Glutamatergic neuron (in vitro differentiated cells): ENCODE measurements around the gene AUTS2. TPM values are rescaled to one million over a fixed set of nuclear protein-coding genes. Genes with fewer than 3 reads are reported as not detected.

Source experiments
- DNase-seq: peaks from one replicate; pipeline ENCODE4 v3.0.0; 2022
- H3K27ac Mint-ChIP-seq: one replicate; pipeline ENCODE4 v1.8.0; 2020; ENCODE audit warnings: mild to moderate bottlenecking, mixed read lengths, inconsistent platforms; ENCODE audit not compliant: unreplicated experiment
- H3K27me3 Mint-ChIP-seq: one replicate; pipeline ENCODE4 v1.8.0; 2020; ENCODE audit warnings: mild to moderate bottlenecking, moderate library complexity, mixed read lengths, inconsistent platforms; ENCODE audit not compliant: unreplicated experiment
- H3K36me3 Mint-ChIP-seq: one replicate; pipeline ENCODE4 v1.8.0; 2020; ENCODE audit warnings: mild to moderate bottlenecking, mixed read lengths, inconsistent platforms; ENCODE audit not compliant: unreplicated experiment
- H3K4me1 Mint-ChIP-seq: one replicate; pipeline ENCODE4 v1.8.0; 2020; ENCODE audit warnings: mild to moderate bottlenecking, low read depth, mixed read lengths, inconsistent platforms; ENCODE audit not compliant: unreplicated experiment
- H3K4me3 Mint-ChIP-seq: one replicate; pipeline ENCODE4 v1.8.0; 2020; ENCODE audit warnings: mild to moderate bottlenecking, mixed read lengths, inconsistent platforms; ENCODE audit not compliant: unreplicated experiment
- H3K9me3 Mint-ChIP-seq: one replicate; pipeline ENCODE4 v1.8.0; 2020; ENCODE audit warnings: mild to moderate bottlenecking, moderate library complexity, mixed read lengths, inconsistent platforms; ENCODE audit not compliant: unreplicated experiment
- CTCF ChIP-seq: fragments of 200-600 bp; sonication (generic); IDR thresholded peaks from one replicate; pipeline ENCODE4 v1.5.0; 2021; ENCODE audit not compliant: partially characterized antibody, unreplicated experiment
- total RNA-seq: library from RNA; stranded (reverse); fragmentation: NEBNext Ultra II Directional; extraction: Animal tissue kit (Norgen Biotek cat#: 25700); gene quantifications from one replicate; pipeline ENCODE4 v1.2.1, GENCODE V29; 2021; ENCODE audit not compliant: unreplicated experiment

AUTS2 gene
- total RNA-seq, 1 donor from 2014 or later: 300 TPM

DNA sequence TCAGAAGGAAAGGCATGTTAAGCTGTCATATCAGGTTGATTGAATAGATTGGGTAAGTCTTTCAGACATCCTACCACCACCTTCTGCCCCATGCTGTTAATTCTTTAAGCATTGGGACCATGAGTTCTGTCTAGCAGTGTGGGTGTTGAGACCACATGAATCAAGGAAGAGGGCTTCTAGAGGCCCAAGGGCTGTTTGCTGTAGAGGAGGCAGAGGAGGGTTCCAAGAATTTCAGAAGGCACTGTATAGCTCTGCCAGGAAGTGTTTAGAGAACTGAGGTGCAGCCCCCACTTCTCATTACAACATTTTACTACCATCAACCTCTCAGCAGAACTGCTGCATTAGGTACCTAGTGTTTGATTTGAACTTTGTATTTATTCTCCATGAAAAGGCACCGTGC, 720.2 kb downstream of the AUTS2 start:
- no peak for DNase-seq
- peaks cover 5% of the 10 kb centered on the region for H3K9me3 Mint-ChIP-seq
- H3K36me3 Mint-ChIP-seq: no peaks in the 10 kb centered on the region
- TF ChIP-seq CTCF: no peak
- peaks cover 32% of the 10 kb centered on the region for H3K4me1 Mint-ChIP-seq
- peaks cover 5% of the 10 kb centered on the region for H3K27me3 Mint-ChIP-seq
- no peak overlapping the region for H3K4me3 Mint-ChIP-seq
- no peak overlapping the region for H3K27ac Mint-ChIP-seq

DNA sequence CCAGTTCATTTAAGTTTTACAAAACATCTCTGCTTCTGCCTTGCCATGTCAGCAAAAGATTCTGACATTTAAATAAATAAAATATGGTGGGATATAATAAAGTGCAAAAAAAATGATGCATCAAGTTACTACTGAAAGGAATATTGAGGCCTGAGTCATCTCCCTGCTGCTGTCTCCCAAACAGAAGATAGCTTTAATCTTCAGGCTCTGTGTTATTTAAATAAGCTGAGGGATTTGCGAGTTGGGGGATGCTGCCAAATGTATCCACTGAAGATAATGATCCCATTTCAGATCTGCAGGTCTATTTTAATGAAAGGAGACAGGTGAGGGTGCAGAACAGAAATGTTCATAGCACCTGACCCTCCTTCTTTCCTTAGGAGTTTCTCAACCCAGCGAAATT, 720.8 kb downstream of the AUTS2 start:
- no peak overlapping the region for H3K4me3 Mint-ChIP-seq
- H3K4me1 Mint-ChIP-seq: peaks cover 29% of the 10 kb centered on the region
- no peak for TF ChIP-seq CTCF
- DNase-seq: no peak
- H3K36me3 Mint-ChIP-seq: no peaks in the 10 kb centered on the region
- peaks cover 5% of the 10 kb centered on the region for H3K9me3 Mint-ChIP-seq
- H3K27me3 Mint-ChIP-seq: peaks cover 5% of the 10 kb centered on the region
- H3K27ac Mint-ChIP-seq: no peak overlapping the region

GRCh38 chr7:70321016-70321590, 722.8 kb downstream of the AUTS2 start:
- Mint-ChIP-seq H3K4me3 (no peak overlapping the region), H3K36me3 (no peaks in the 10 kb centered on the region), H3K9me3 (peaks cover 7% of the 10 kb centered on the region), H3K27ac (no peak overlapping the region), H3K27me3 (peaks cover 5% of the 10 kb centered on the region), H3K4me1 (peaks cover 36% of the 10 kb centered on the region)
- no peak for TF ChIP-seq CTCF
- DNase-seq: no peak

- no peaks in the 10 kb centered on the region for H3K36me3 Mint-ChIP-seq
- H3K27ac Mint-ChIP-seq: peak overlapping the region; percentile 44
- TF ChIP-seq CTCF: no peak
- peaks cover 40% of the 10 kb centered on the region for H3K4me1 Mint-ChIP-seq
- H3K27me3 Mint-ChIP-seq: peaks cover 3% of the 10 kb centered on the region
- H3K9me3 Mint-ChIP-seq: peaks cover 9% of the 10 kb centered on the region
- H3K4me3 Mint-ChIP-seq: no peak overlapping the region
- DNase-seq: no peak
Observed at GRCh38 chr7:70322856-70323255, 724.6 kb downstream of the AUTS2 start.

DNA sequence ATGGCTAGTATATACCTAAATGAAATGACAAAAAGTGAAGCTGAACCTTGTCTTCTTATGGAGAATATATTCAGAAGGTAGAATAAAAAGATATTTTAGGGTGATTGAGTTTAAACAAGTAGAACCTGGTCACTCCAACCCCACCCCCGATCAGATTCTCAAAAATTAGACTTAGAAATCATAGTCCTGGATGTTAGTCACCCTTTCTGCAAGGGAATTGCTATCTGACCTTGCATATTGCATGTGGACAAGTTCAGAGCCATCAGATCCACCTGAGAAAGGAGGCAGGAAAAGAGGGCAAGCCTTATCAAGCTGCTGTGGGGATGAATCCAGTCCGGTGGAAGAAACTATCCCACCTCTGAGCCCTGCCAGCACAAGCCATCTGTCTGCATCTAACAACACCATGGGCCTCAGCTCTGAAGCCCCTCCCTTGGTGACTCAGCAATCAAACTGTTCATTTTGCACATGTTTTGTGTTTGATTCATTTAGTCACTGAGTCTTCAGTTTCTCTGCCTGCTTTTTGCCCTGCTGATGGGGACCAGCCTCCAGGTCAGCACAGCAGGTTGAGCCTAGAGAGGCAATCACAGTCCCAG, 727.3 kb downstream of the AUTS2 start:
- Mint-ChIP-seq H3K36me3 (no peaks in the 10 kb centered on the region), H3K4me1 (peaks cover 32% of the 10 kb centered on the region), H3K4me3 (peak overlapping the region; percentile 68), H3K9me3 (peaks cover 9% of the 10 kb centered on the region), H3K27ac (peak overlapping the region; percentile 75), H3K27me3 (no peaks in the 10 kb centered on the region)
- no peak for TF ChIP-seq CTCF
- peak; percentile 42 for DNase-seq
